Breast epithelium (tissue), 4 donors: Measurements from ENCODE around the gene ZMYND8. TPM values are rescaled to one million over a fixed set of nuclear protein-coding genes. Genes with fewer than 3 reads are reported as not detected.

ENCODE experiments used
- DNase-seq, 2 donors: peaks; one replicate each; pipeline ENCODE4 v3.0.0-alpha.2; 2019; ENCODE audit warnings: low spot score in 2 of 2
- H3K27ac ChIP-seq, 2 donors: fragments of 200-600 bp; sonication (generic) in 1 of 2; one replicate each; pipeline ENCODE4 v1.5.1; 2016 to 2019; ENCODE audit warnings: mild to moderate bottlenecking in 1 of 2
- H3K27me3 ChIP-seq, 2 donors: fragments of 200-600 bp; sonication (generic) in 1 of 2; one replicate each; pipeline versions ENCODE4 v1.5.1 to v1.6.0; 2017 to 2019; ENCODE audit warnings: control low read depth in 1 of 2, mild to moderate bottlenecking in 1 of 2
- H3K36me3 ChIP-seq: fragments of 200-600 bp; one replicate; pipeline ENCODE4 v1.5.1; 2019
- H3K4me1 ChIP-seq, 2 donors: fragments of 200-600 bp; sonication (generic); one replicate each; pipeline ENCODE4 v1.5.1; 2016 to 2019; ENCODE audit warnings: control low read depth in 1 of 2
- H3K4me3 ChIP-seq, 3 donors: fragments of 200-600 bp; sonication (generic); 1 replicate in 2 of 3; 2 replicates in 1 of 3; pipeline ENCODE4 v1.5.1; 2016 to 2019; ENCODE audit warnings: mild to moderate bottlenecking in 3 of 3, moderate library complexity in 2 of 3
- H3K9me3 ChIP-seq, 2 donors: fragments of 200-600 bp; sonication (generic) in 1 of 2; one replicate each; pipeline ENCODE4 v1.5.1; 2016 to 2019; ENCODE audit warnings: control low read depth in 1 of 2
- POLR2A ChIP-seq: fragments of 450-650 bp; IDR thresholded peaks from one replicate; pipeline ENCODE4 v1.6.1; 2016; ENCODE audit warnings: antibody characterized with exemption, mild to moderate bottlenecking, moderate library complexity
- POLR2AphosphoS5 ChIP-seq, 3 donors: sonication (generic); formaldehyde crosslinking; IDR thresholded peaks; one replicate each; pipeline ENCODE4 v1.6.1; 2017; ENCODE audit warnings: antibody characterized with exemption in 3 of 3
- intact Hi-C: fragments of 100-400 bp; cut with DNase I; formaldehyde crosslinking; loops from one replicate; pipeline ENCODE4 v1.15.1; 2023; ENCODE audit warnings: low total_unique reads
- total RNA-seq, 3 donors: library from RNA; depleted of rRNA; stranded (reverse); fragments of >200 nt; gene quantifications; one replicate each; pipeline ENCODE4 v1.1.0, GENCODE V29; 2016
- TF ChIP-seq, protein P1 (sequence below), 3 donors: fragments of 450-650 bp; IDR thresholded peaks; one replicate each; pipeline ENCODE4 v1.5.1; 2016 to 2017; ENCODE audit warnings: antibody characterized with exemption in 3 of 3, mild to moderate bottlenecking in 3 of 3, moderate library complexity in 3 of 3

Gene ZMYND8
- total RNA-seq, 3 donors from 2014 or later = 40.6 to 47.7 (median 41.4) TPM

DNA sequence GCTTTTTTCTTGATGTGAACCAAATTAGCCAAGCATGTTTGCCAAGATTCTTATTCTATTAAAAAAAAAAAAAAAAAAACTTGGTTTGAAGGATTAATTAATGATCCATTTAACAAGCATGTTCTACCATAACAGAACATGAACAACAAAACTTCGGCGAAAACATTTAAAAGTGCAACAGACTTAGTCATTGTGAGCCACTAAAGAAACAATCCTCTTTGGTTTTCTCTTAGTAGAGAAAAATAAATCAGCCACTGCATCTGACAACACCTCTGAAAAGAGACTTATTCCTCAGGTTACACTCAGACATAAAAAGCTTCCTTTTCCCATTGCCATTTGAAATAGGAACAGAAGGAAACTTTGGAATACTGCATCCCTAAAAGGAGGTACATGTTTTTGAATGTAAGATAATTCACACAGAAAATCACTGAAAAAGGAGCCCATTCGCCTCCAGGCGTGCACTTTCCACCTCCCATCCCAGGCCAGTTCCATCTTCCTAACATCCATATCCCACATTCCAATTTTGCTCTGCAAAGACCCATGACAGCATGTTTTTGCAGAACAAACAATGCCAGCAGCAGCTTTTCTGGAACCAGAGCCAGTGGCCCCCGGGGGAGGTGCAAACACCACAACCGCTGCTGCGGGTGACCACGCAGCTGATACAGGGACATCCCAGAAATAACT is 79.5 kb downstream of the ZMYND8 start:
- Histone ChIP-seq H3K4me3 (no peak overlapping the region), H3K4me1 (peaks cover 13 to 16% of the 10 kb centered on the region in 2 donors), H3K27ac (peak overlapping the region; percentile 77 to 87), H3K27me3 (no peaks in the 10 kb centered on the region), H3K36me3 (no peaks in the 10 kb centered on the region), H3K9me3 (no peaks in the 10 kb centered on the region)
- DNase-seq = peak; percentile 62 to 76
- TF ChIP-seq POLR2AphosphoS5 (IDR thresholded peaks at IDR 0.05) = peak; percentile 23 to 63 (median 42)
- TF ChIP-seq, protein P1, sequence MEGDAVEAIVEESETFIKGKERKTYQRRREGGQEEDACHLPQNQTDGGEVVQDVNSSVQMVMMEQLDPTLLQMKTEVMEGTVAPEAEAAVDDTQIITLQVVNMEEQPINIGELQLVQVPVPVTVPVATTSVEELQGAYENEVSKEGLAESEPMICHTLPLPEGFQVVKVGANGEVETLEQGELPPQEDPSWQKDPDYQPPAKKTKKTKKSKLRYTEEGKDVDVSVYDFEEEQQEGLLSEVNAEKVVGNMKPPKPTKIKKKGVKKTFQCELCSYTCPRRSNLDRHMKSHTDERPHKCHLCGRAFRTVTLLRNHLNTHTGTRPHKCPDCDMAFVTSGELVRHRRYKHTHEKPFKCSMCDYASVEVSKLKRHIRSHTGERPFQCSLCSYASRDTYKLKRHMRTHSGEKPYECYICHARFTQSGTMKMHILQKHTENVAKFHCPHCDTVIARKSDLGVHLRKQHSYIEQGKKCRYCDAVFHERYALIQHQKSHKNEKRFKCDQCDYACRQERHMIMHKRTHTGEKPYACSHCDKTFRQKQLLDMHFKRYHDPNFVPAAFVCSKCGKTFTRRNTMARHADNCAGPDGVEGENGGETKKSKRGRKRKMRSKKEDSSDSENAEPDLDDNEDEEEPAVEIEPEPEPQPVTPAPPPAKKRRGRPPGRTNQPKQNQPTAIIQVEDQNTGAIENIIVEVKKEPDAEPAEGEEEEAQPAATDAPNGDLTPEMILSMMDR (IDR thresholded peaks at IDR 0.05) = no peak
- intact Hi-C loops = no loop called here

DNA sequence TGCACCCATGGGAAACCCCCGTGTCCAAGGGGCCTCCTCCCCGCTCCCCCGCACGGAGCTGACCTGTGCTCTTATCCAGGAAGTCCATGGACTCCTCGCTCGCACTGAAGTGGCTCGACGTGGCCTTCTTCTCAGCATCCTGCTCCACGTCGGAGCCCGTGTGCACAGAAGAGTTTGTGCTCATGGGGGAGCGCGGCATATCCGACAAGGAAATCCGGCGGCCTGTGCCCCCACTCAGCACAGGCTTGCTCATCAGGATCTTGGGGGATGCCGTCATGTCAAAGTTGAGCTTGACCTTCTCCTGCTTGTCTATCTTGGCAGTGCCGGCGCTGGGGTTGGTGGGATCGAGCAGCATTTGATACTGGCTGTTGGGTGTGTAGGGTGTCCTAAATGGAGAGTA is 80.2 kb downstream of the ZMYND8 start:
- intact Hi-C loops = no loop called here

DNA sequence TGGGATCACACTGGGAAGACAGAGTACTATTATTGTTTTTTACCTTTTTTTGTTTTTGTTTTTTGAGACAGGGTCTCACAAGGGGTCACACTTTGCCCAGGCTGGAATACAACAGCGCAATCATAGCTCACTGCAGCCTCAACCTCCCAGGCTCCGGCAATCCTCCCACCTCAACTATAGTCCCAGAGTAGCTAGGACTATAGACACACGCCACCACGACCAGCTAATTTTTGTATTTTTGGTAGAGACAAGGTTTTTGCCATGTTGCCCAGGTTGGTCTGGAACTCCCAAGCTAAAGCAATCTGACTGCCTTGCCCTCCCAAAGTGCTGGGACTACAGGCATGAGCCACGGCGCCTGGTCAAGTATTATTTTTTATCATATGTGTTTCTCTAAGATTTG is 81.0 kb downstream of the ZMYND8 start:
- Histone ChIP-seq H3K27me3 (no peaks in the 10 kb centered on the region), H3K4me1 (peaks cover 13 to 16% of the 10 kb centered on the region in 2 donors), H3K9me3 (no peaks in the 10 kb centered on the region), H3K36me3 (no peaks in the 10 kb centered on the region), H3K4me3 (no peak overlapping the region), H3K27ac (peak overlapping the region; percentile 77 to 87)
- no peak for DNase-seq
- TF ChIP-seq POLR2A (no peak), POLR2AphosphoS5 (IDR thresholded peaks at IDR 0.05) (no peak)
- TF ChIP-seq, protein P1 (IDR thresholded peaks at IDR 0.05) = no peak
- intact Hi-C loops = no loop called here

More for the DNA sequence above, 80.2 kb downstream of the ZMYND8 start:
- Histone ChIP-seq H3K4me1 (peaks cover 13 to 16% of the 10 kb centered on the region in 2 donors), H3K4me3 (no peak overlapping the region), H3K27ac (peak overlapping the region; percentile 77 to 87), H3K36me3 (no peaks in the 10 kb centered on the region), H3K9me3 (no peaks in the 10 kb centered on the region), H3K27me3 (no peaks in the 10 kb centered on the region)
- TF ChIP-seq, protein P1 (IDR thresholded peaks at IDR 0.05) = no peak
- TF ChIP-seq POLR2AphosphoS5 (IDR thresholded peaks at IDR 0.05) (no peak), POLR2A (no peak)
- DNase-seq = no peak

GRCh38 chr20:47274401-47275108 is 81.9 kb downstream of the ZMYND8 start:
- no peak for DNase-seq
- Histone ChIP-seq H3K36me3 (no peaks in the 10 kb centered on the region), H3K4me3 (peak overlapping the region in 1 of 3 donors; percentile 15), H3K9me3 (no peaks in the 10 kb centered on the region), H3K4me1 (peaks cover 13 to 16% of the 10 kb centered on the region in 2 donors), H3K27ac (peak overlapping the region; percentile 77 to 87), H3K27me3 (no peaks in the 10 kb centered on the region)
- TF ChIP-seq POLR2A (no peak), POLR2AphosphoS5 (IDR thresholded peaks at IDR 0.05) (no peak)
- TF ChIP-seq, protein P1 (IDR thresholded peaks at IDR 0.05) = no peak
- intact Hi-C loops = loop anchor here (5.0 kb wide), 1 partner anchor 108 kb away; no protein-coding TSS in a partner anchor
